AG09319 (cell line): ENCODE data around the gene SOD3.

Source experiments
- DNase-seq: peaks from one replicate; pipeline ENCODE4 v3.0.0-alpha.2; 2010; ENCODE audit warnings: low read depth; ENCODE audit errors: extremely low read depth
- TF ChIP-seq, protein P1 (sequence below): IDR thresholded peaks from 2 replicates; pipeline ENCODE4 v1.5.1; 2011; ENCODE audit warnings: low read depth, mild to moderate bottlenecking, inconsistent platforms, low read length, moderate library complexity

The SOD3 gene

GRCh38 chr4:24775032-24775605 is 20.3 kb upstream of the SOD3 start:
- TF ChIP-seq, protein P1, sequence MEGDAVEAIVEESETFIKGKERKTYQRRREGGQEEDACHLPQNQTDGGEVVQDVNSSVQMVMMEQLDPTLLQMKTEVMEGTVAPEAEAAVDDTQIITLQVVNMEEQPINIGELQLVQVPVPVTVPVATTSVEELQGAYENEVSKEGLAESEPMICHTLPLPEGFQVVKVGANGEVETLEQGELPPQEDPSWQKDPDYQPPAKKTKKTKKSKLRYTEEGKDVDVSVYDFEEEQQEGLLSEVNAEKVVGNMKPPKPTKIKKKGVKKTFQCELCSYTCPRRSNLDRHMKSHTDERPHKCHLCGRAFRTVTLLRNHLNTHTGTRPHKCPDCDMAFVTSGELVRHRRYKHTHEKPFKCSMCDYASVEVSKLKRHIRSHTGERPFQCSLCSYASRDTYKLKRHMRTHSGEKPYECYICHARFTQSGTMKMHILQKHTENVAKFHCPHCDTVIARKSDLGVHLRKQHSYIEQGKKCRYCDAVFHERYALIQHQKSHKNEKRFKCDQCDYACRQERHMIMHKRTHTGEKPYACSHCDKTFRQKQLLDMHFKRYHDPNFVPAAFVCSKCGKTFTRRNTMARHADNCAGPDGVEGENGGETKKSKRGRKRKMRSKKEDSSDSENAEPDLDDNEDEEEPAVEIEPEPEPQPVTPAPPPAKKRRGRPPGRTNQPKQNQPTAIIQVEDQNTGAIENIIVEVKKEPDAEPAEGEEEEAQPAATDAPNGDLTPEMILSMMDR, result no peak
- no peak for DNase-seq

- DNase-seq, result no peak
- TF ChIP-seq, protein P1, result no peak
Observed at GRCh38 chr4:24775750-24776149, 19.6 kb upstream of the SOD3 start.

DNA sequence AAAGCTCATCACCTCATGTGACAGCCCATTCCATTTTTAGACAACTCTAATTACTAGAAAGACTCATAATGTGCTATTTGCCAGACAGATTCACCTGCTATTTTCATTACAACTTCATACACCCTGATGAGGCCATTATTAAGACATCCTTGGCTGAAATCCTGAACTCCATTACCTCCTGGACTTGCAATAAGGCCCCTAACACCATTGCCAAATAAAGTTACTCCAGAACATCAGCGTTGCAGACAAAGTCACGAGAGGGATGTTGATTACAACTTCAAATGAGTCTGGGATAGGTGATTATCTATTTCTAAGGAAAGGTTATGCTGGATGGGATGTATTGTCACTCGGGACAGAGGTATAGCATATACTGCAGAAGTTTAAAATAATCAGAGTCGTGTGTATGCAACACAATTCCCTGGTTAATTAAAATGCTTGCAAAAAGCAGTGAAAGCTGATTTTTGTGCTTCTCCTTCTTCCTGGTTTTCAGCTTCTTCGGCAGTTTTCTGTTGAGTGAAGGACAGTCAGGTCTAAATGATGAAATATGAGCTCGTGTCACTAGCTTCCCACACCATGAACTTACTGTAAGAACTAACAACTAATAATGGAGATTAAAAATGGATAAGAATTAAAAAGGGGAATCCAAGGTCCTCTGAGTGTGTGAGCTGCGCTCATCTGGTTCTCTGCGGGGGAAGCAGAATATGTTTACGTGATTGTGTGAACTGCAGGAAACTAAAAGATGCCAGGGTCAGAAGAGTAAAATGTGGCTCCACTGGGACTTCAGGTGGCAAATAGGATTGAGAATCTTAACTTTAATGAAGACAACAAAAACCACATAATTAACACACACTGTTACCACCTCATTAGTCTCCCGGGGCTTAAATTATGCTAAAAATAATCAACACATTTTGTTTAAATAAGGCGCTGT is 17.6 kb upstream of the SOD3 start:
- DNase-seq, result no peak

DNA sequence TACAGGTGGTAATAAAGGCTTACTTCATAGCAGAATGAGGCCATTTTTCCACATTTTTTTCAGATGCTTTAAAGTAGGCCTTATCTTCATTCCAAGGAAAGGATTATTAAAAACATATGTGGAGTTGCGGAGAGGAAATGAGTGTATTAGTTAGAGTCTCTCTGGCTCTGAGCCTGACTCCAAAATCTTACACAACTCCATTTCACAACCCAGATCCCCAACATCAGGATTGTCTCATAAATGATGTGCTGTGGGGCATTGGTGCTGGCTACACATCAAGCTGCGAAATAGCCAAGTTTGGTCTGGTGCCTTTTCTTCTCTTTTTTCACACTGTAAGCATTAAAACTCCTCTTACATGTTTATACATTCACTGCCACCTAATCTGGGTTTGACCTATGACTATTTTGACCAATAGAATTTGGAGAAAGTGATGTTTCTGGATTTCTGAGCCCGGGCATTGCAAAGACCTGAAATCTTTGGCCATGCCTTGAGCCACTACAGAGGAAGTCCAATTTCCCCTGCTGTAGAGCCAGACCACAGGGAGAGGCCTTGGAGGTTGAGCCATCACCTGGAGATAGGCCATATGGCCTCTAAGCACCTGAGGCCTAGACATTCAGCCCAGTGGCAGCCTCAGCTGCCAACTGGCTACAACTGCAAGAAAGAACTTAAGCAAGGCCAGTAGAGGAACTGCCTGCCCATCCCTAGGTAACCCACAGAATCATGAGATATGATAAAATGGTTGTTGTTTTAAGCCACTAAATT is 16.7 kb upstream of the SOD3 start:
- peak; percentile 95 for DNase-seq
- TF ChIP-seq, protein P1, result no peak

More for the DNA sequence above, 17.6 kb upstream of the SOD3 start:
- TF ChIP-seq, protein P1, result no peak

DNA sequence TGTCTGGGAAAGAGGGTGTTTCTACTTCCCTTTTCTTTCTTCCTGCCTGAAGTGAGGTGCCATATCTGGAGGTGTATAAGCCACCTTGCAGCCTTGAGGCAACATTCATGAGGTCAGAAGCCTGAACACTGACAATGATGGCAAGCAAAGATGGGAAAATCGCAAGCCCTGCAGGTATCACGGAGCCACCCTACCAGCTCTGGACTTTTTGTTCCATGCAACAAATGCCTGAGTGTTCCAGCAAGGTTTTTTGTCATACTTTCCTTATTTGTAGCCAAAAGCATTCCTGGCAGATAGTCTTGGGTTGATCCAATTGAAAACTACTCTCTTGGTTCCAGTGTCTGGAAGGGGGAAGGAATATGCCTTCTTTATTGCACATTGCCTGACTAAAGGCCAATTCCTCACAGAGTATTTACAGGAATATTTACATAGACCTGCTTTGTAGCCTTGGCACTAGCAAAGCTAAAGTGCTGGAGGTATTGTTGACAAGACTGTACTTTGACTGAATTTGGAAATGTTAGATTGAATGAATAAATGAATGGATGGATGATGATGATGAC is 14.4 kb upstream of the SOD3 start:
- no peak for DNase-seq

GRCh38 chr4:24781999-24782745 is 13.2 kb upstream of the SOD3 start:
- TF ChIP-seq, protein P1, result no peak
- DNase-seq, result no peak

More for the DNA sequence above, 14.4 kb upstream of the SOD3 start:
- TF ChIP-seq, protein P1, result no peak
